UCSD-AML1 (cell line): ENCODE results near the gene SLX4.
A peak's percentile ranks its signal among the peaks of the same experiment; 100 is the strongest.
"Not testable (repeated sequence)": the region's sequence is repeated elsewhere in the genome, so short reads cannot be mapped to it uniquely, and the experiment has no call there.

Source experiments
- DNase-seq: peaks from one replicate; lab custom pipeline; 2025; ENCODE audit not compliant: unreplicated experiment; lab: John Stamatoyannopoulos, UW

SLX4 gene, protein sequence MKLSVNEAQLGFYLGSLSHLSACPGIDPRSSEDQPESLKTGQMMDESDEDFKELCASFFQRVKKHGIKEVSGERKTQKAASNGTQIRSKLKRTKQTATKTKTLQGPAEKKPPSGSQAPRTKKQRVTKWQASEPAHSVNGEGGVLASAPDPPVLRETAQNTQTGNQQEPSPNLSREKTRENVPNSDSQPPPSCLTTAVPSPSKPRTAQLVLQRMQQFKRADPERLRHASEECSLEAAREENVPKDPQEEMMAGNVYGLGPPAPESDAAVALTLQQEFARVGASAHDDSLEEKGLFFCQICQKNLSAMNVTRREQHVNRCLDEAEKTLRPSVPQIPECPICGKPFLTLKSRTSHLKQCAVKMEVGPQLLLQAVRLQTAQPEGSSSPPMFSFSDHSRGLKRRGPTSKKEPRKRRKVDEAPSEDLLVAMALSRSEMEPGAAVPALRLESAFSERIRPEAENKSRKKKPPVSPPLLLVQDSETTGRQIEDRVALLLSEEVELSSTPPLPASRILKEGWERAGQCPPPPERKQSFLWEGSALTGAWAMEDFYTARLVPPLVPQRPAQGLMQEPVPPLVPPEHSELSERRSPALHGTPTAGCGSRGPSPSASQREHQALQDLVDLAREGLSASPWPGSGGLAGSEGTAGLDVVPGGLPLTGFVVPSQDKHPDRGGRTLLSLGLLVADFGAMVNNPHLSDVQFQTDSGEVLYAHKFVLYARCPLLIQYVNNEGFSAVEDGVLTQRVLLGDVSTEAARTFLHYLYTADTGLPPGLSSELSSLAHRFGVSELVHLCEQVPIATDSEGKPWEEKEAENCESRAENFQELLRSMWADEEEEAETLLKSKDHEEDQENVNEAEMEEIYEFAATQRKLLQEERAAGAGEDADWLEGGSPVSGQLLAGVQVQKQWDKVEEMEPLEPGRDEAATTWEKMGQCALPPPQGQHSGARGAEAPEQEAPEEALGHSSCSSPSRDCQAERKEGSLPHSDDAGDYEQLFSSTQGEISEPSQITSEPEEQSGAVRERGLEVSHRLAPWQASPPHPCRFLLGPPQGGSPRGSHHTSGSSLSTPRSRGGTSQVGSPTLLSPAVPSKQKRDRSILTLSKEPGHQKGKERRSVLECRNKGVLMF (N-terminal part only)

GRCh38 chr16:3611146-3611975 lies at the start of gene SLX4:
Gene SLX4 (minus strand): TSS chr16:3611606. CDS start chr16:3608964, 2,642 bp downstream.
- DNase-seq = peak; percentile 97

GRCh38 chr16:3659251-3659650 lies 47.8 kb upstream of the SLX4 start:
- no peak for DNase-seq

GRCh38 chr16:3656491-3657468 lies 45.4 kb upstream of the SLX4 start:
- DNase-seq = no peak

GRCh38 chr16:3656160-3656490 lies 44.7 kb upstream of the SLX4 start:
- not testable (repeated sequence) for DNase-seq

- DNase-seq = no peak
Observed at GRCh38 chr16:3655396-3656159, 44.2 kb upstream of the SLX4 start.

- no peak for DNase-seq
Observed at GRCh38 chr16:3655030-3655395, 43.6 kb upstream of the SLX4 start.

DNA sequence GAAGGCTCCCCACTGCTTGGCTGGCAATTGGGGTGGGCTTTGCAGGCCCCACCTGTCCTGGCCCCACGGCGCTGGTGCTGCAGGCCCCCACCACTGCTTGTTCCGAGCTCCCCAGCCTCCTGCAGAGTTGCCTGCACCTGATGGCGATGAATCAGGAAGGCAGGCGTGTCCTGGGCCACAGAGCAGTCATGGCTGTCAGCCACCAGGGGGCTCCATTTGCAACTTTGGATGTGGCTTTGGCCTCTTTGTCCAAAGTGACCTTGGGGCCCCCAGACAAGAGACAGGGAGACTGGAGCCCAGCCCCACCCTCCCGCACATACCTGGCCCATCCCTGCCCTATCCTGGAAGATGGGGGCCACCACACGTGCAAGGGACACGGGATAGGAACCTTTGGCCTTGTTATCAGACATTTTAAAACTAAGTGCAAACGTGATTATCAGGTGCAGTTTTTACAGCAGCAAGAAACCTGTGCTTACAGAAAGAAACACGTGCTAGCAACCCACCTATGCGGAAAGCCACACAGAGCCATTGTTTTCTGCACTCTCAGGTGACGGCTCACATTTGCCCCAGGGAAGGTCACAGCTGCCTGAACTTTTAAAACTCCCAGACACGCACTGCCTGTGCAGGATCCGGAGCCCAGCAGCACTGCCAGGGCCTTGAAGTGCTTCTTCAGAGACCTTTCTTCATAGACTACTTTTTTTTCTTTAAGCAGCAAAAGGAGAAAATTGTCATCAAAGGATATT lies 43.0 kb upstream of the SLX4 start, which contains the start of gene DNASE1:
Gene DNASE1, plus strand, starts transcription at position 443 of the 743 bp plus-strand sequence. CDS start 683 bp downstream, outside the sequence.
- DNase-seq = peak; percentile 57

DNA sequence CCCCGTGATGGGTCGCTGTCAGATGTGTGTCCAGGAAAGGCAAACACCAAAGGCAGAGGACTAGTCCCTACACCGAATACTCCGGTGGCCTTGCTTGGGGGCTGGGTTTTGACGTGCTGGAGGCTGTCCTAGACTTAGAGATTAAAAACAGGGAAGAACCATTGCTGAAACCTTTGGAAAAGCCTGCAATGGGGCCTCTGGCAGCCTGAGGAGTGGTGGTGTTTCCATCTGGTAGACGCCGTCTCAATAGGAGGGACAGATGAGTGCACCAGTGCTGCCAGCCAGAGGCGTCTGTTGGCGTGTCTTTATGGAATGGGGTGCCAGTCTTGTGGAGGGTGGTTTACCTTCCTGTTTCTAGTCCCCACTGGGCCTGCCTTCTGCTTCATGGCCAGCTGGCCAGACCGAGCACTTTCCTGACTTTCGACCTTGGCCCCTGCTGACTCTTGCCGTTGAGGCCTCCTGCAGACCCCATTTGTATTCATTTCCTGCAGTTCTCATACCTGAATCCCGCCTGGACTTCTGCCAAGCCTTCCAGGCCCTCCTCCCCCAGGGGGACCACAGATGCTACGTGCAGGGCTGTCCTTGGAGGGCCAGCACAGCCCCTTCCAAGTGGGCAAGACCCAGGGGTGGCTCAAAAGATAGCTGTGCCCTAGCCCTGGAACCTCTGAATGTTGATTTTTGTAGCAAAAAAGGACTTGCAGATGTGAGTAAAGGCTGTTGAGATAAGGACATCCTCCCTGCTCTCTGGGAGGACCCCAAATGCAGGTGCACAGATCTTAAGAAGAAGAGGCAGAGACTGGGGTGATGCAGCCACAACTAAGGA lies 41.2 kb upstream of the SLX4 start:
- no peak for DNase-seq

DNA sequence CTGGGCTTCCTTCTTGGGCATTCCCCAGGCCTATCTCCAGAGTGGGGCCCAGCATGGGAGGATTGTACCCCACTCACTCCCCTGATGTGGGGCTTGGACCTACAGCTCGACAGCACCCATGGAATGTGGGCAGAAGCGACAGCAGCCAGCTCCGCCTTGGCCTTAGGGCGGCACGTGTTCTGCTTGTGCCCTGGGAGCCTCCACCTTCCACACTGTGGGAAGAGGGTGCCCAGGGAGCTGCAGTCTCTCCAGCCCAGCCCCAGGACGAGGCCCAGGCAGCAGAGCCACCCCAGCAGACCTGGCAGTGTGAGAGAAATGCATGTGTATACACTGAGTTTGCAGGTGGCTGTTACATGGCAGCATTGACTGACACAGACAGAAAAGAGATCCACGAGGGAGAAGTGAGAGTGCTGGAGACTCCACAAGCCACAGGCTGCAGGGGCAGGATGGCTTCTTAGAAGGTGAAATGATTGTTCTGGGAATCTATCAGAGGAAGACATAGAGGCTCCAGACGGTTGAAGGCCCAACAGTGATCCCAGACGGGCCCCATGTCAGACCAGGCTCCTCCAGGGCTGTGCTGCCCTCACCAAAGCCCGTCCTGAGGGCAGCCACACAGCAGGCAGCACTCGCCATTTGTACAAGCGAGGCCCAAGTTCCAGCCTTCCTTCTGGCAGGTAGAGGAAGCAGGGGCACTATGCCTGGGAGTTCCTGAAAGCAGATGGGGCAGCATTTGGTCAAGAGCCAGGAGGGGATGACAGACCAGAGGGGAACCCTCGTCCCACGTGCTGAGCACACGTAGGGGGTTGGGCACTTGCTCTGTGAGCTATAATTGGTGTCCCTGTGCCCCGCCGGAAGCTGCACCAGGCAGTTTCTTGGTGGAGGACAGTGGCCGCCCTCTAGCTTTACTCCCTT lies 40.3 kb upstream of the SLX4 start:
- DNase-seq = no peak

DNA sequence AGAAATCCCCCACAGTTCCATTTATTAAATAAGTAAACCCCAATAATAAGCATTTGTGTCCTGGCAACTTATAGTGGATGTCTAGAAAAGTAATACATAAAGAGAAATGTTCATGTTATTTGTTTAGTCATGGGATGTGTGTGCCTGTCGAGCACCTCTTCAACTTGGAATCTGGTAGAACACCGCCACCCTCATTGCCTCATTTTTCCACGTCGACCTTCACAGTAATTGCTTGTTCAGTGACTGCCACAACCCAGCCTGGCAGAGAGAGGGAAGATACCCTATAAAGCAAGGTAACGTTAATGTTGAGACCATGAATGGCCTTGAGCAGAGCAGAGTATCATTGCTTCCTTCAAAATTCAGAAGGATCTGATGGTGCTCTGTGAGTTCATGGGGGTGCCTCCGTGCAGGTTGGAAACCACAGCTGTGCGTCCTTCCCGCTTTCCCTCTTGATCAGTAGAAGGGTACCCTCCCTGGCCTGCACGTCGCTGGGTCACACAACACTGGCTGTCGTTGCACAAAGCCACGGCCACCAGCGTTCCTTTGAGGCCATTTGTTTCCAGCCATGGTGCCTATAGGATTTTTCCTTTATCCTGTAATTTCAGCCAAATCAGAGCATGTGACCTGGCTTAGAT lies 39.3 kb upstream of the SLX4 start:
- no peak for DNase-seq

- no peak for DNase-seq
Observed at GRCh38 chr16:3646348-3646920, 35.0 kb upstream of the SLX4 start.

- no peak for DNase-seq
Observed at GRCh38 chr16:3645504-3646347, 34.3 kb upstream of the SLX4 start.

GRCh38 chr16:3645108-3645503 lies 33.7 kb upstream of the SLX4 start:
- DNase-seq = no peak

- DNase-seq = no peak
Observed at GRCh38 chr16:3643095-3643730, 31.8 kb upstream of the SLX4 start.
